GM19467 (cell line): ENCODE results near the gene ADD1.
"Not testable (repeated sequence)": the region's sequence is repeated elsewhere in the genome, so short reads cannot be mapped to it uniquely, and the experiment has no call there.

Experiments used
- ATAC-seq: cut with Tn5 transposase; IDR thresholded peaks from one replicate; pipeline ENCODE4 v1.9.1; 2021; ENCODE audit warnings: mild to moderate bottlenecking, moderate library complexity; ENCODE audit not compliant: unreplicated experiment

ADD1 gene

GRCh38 chr4:2942037-2942531, 98.4 kb downstream of the ADD1 start:
- ATAC-seq = no peak

GRCh38 chr4:2942532-2943363, 99.1 kb downstream of the ADD1 start:
- ATAC-seq = no peak

DNA sequence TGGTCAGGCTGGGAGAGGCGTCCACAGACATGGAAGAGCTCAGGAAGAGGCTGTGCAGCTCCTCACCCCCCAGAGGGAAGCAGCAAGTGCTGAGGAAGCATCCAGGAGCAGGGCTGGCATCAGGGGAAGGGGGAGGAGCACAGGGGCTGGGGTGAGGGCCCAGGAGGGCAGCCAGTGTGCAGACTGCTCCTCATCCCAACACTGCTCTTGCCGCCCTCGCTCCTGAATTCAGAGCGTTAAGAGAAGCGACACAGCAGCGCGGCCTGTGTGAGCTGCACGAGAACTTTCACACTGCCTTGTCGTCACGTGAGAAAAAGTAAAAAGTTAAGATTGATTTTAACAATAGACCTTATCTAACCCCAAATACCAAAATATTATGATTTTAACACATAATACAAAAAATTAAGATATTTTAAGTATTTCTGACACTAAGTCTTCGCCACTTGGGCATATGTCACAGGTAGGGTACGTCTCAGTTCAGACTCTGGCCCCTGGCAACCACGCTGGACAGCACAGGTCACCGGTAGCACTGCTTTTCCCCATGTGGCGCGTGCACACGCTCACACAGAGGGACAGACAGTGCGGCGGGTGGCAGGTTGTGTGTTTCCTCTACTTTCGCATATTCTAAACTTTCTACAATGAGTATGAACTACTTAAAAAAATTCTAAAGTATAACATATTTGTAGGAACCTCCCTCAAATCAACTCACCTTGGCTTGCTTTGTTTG, 99.9 kb downstream of the ADD1 start:
- ATAC-seq = no peak

DNA sequence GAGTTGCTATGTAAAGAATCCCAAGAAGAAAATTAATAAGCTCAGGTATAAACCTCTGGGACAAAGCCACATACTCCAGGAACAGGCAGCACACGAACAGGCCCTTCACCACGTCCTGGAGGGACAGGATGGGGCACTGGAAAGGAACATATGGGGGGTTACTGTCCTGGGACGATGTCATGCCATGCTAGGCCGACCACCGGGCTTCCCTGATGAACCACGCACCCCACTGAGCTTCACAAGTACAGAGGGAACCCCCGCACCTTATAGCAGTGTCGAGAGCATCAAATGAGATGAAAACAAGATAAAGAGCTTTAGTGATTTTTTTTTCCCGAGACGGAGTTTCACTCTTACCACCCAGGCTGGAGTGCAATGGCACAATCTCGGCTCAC, 100.4 kb downstream of the ADD1 start:
- no peak for ATAC-seq

DNA sequence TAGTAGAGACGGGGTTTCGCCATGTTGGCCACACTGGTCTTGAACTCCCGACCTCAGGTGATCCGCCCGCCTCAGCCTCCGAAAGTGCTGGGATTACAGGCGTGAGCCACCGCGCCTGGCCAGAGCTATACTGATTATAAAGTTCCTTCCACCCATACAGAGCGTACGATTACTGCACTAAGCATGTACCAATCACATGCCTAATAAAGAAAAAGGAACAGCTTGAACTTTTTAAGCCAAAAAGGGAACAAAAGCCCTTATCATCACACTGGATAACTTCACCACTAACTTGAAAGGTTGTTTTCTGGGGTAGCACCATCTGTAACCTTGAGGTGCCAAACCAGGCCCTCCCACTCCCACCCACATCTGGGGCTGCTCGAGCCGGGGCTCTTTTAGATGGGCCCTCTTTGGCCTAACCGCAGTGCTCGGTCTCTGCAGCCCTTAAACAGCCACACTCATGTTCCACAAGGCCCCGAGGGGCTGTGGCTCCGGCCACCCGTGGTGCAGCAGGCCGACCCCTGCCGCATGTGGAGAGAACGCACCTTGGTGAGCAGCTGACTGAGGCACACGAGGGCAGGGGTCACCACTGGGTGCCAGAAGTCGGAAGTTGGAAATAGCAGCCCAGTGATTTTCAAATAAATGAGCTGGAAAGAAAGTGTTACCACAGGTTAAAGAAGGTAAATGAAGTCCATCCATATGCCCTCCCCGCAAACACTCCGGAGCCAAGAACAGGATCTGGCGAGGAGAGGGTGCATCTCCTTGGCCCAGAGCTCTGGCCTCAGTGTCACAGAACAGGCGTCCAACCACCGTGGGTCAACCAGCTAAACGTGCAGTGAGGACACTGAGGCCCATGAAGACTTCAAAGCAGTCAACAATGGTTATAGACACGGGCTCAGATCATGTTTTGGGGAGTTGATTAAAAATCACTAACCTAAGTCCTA, 101.2 kb downstream of the ADD1 start:
- ATAC-seq = no peak

DNA sequence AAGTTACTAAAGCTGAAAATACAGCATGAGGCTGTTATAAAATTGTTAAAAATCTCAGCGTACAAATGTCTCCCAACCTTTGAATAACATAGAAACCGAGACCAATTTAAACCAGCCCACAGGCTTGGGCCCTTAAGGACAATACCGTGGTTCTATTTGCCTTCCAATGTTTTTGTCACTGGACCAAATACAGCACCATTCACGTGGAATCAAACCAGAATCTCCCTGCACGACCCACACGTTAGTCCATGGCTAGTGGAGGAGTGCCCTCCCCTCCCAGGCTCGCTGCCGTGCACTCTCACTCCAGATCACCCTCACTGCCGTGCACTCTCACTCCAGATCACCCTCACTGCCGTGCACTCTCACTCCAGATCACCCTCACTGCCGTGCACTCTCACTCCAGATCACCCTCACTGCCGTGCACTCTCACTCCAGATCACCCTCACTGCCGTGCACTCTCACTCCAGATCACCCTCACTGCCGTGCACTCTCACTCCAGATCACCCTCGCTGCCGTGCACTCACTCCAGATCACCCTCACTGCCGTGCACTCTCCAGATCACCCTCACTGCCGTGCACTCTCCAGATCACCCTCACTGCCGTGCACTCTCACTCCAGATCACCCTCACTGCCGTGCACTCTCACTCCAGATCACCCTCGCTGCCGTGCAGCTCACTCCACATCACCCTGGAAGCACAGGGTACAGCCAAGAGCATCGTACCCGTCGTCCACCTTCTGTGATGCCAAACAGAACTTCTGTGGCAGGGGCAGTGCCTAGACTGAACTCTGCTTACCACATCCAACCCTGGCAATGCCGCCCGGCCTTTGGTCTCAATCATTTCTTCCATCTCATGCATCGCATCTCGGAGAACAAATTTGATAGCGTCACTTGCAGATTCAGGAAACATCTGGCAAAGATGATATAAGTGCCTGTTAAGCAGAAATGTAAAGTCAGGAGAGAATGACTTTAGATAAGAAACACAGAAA, 102.3 kb downstream of the ADD1 start:
- ATAC-seq = not testable (repeated sequence)

DNA sequence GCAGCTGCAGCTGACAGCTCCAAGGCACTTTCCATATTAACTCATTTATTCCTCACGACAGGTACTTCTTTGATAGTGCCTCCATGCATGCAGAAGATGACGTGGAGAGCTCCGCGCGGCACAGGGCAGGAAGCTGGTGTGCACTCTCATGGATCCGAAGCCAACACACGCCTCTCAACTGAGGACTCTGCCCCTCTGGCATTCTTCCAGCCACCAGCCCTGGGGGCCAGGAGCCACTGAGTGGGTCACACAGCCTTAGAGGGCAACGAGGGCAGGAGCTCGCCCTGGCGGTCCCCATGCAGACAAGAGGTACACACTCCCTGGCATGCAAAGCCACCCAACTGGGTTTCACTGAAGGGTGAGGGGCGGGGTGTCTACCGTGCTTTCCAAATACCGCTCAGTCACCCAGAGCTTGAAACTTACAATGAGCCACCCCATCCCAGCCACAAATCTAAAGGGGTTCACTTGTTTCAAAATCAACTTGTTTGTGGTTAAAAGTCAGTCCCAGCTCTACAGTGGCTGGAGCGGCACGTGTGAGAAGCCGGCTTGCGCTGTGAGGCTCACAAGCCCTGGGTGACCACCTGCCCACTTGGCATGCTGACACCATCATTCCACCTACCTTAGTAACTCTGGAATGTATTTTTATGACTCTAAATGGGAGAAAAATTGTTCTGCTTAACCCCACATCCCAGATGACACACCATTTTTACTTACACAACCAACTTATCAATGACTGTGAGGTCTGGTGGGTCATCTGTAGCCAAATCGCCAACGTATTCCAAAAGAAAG, 103.4 kb downstream of the ADD1 start:
- ATAC-seq = no peak

DNA sequence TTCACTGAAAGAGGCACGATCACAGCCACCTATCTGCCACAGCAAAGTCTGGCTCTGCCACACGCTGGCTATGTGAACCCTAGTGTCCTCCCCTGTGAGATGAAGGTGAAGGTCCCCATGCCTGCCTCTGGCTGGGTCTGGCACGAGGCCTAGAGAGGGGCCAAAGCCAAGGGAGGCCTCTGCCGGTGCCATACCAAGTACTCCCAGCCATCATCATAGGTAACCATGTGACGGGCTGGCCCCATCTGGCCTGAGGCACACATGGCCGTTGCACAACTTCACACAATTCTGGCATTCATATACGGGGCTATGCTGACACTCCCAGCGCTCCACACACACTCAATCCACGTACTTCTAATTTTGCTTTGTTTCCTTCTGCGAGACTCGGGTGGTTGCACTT, 104.3 kb downstream of the ADD1 start:
- ATAC-seq = no peak

- no peak for ATAC-seq
These were observed 105.5 kb downstream of the ADD1 start for GRCh38 chr4:2948895-2949781.

DNA sequence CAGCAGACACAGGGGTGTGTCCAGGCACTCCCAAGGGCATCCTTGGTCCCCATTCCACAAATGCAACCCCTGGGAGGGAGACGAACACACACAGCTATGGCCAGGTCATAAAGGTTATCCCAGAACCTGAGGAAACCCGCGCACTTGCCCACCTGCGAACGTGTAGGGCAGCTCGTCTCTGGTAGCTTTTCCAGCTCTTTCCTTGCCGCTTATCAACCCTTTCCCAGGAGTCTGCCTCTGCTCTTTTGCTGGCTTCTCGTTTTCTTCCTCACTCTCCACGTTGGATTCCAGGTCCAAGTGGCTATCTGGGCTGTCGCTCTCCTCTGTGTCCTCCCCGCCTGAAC, 106.1 kb downstream of the ADD1 start:
- no peak for ATAC-seq

GRCh38 chr4:2950221-2950989, 106.8 kb downstream of the ADD1 start:
- ATAC-seq = no peak

DNA sequence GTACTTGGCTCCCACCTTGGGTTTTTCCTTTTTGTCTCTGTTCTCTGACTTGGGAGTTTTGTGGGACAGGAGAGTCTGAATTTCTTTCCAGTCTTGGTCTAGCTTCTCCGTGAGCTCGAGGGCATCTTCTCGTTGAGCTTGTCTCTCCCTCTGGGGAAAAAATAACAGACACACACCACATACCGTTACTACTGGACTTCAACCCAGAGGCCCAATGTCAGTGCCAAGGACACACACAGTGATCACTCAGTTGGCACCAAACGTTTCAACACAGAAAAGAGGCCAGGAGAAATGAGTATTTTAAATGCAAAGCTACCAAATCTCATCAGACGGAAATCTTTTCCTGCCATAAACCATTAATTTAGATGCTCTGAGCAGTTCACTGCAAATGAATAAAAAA, 109.9 kb downstream of the ADD1 start:
- no peak for ATAC-seq

DNA sequence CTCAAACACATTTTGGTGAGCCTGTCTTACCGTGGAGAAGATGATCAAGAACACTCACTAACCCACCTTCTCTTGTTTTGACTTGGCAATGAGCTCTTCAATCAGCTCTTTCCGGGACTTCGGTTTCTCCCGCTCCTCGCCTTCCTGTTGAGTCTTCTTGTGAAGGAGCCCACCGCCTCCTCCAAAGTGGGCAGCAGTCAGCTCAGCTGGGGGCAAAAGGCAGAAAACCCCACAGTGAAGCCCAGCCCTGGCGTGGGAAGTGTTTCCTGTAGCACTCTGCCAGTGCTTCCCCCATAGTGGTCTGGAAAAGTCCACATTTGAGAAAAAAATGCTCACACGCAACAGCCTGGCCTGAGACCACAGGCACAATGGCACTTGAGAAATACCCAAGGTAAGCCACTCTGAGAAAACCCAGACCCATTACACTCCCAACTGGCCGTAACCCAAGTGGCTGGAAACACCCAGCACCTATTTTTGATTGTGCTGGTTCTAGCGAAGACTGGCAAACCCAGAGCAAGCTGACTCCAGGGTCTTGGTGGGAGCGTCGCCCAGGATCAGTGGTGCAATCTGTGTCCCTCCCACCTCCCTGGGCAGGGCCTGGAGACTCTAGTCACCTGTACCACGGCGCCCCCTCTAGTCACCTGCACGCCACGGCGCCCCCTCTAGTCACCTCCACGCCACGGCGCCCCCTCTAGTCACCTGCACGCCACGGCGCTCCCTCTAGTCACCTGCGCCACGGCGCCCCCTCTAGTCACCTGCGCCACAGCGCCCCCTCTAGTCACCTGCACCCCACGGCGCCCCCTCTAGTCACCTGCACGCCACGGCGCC, 110.9 kb downstream of the ADD1 start:
- no peak for ATAC-seq

DNA sequence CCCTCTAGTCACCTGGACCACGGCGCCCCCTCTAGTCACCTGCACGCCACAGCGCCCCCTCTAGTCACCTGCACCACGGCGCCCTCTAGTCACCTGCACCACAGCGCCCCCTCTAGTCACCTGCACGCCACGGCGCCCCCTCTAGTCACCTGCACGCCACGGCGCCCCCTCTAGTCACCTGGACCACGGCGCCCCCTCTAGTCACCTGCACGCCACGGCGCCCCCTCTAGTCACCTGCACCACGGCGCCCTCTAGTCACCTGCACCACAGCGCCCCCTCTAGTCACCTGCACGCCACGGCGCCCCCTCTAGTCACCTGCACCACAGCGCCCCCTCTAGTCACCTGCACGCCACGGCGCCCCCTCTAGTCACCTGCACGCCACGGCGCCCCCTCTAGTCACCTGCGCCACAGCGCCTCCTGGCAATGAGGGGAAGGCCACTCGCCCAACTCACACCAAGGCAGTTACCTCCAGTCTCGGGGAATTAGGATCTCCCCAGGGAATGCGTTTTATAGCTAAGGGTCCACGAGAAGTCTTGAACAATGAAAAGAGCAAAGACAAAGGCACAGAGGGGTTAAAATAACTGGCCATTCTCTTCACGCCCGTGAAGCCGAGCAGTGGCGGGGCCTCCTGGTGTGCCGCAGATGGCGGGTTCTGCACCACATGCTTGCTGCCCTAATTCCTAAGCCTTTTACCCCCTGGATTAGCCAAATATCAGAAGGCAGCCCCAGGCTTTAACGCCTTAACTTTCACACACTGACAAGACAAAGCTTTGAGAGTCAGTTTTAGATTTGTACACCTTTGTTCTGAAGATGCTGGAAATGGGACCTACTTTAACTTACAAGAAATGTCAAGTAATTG, 111.8 kb downstream of the ADD1 start:
- not testable (repeated sequence) for ATAC-seq

DNA sequence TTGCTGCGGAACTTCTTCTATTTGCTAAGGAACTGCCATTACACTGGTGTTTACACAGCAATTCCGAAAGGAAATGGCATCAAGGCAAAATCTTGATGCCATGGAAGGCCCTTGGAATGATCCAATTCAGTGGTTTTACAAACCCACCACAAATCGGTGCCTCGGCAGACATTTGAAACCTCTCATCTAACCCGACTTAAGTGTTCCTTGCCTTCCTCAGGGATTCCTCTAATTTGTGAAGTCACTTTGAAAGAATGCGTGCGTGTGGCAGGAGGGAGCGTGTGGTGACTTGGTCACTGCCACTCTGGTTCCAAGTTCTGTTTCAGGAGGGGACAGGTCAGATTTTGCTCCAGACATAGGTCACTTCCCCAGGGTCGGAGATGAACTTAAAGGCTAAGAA, 114.8 kb downstream of the ADD1 start:
- ATAC-seq = no peak

DNA sequence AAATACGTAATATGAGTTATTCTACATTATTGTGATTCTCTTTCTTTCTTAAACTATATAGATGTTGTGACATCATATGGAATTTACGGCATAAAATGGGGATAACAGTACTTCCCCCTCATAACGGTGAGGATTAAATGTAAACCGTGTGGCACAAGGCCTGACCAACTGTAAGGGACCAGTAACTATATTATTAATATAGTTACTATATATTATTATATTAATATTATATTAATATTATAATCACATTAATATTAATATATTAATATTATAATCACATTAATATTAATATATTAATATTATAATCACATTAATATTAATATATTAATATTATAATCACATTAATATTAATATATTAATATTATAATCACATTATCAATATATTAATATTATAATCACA, 116.8 kb downstream of the ADD1 start:
- not testable (repeated sequence) for ATAC-seq
